Measurements from ENCODE around the gene TRIM2.
A peak's percentile ranks its signal among the peaks of the same experiment; 100 is the strongest.

TRIM2 gene

GRCh38 chr4:153223930-153224329, 19.7 kb downstream of the TRIM2 start:
- peak; percentile 50 for DNase-seq

GRCh38 chr4:153224474-153224873, 20.2 kb downstream of the TRIM2 start:
- no peak for DNase-seq

- no peak for DNase-seq
Measured at GRCh38 chr4:153227469-153228075, 23.3 kb downstream of the TRIM2 start.

GRCh38 chr4:153228512-153229140, 24.4 kb downstream of the TRIM2 start:
- no peak for DNase-seq

- DNase-seq, result no peak
Measured at GRCh38 chr4:153229545-153229944, 25.3 kb downstream of the TRIM2 start.

GRCh38 chr4:153232768-153233167, 28.5 kb downstream of the TRIM2 start:
- DNase-seq, result peak; percentile 83

- DNase-seq, result peak; percentile 62
Measured at GRCh38 chr4:153233761-153234371, 29.6 kb downstream of the TRIM2 start.

GRCh38 chr4:153234885-153235284, 30.6 kb downstream of the TRIM2 start:
- DNase-seq, result peak; percentile 37

GRCh38 chr4:153238135-153238919, 34.1 kb downstream of the TRIM2 start:
- DNase-seq, result peak; percentile 18

GRCh38 chr4:153239409-153239808, 35.2 kb downstream of the TRIM2 start:
- DNase-seq, result no peak

- no peak for DNase-seq
Measured at GRCh38 chr4:153241295-153241694, 37.1 kb downstream of the TRIM2 start.

- no peak for DNase-seq
Measured at GRCh38 chr4:153241970-153242838, 38.0 kb downstream of the TRIM2 start.

- DNase-seq, result no peak
Measured at GRCh38 chr4:153242839-153243324, 38.6 kb downstream of the TRIM2 start.

- no peak for DNase-seq
Measured at GRCh38 chr4:153243468-153243867, 39.2 kb downstream of the TRIM2 start.

GRCh38 chr4:153244969-153245368, 40.7 kb downstream of the TRIM2 start:
- no peak for DNase-seq

- no peak for DNase-seq
Measured at GRCh38 chr4:153245775-153246174, 41.5 kb downstream of the TRIM2 start.

GRCh38 chr4:153246446-153247115, 42.3 kb downstream of the TRIM2 start:
- DNase-seq, result no peak

GRCh38 chr4:153247116-153247490, 42.9 kb downstream of the TRIM2 start:
- DNase-seq, result no peak

- DNase-seq, result no peak
Measured at GRCh38 chr4:153248641-153249198, 44.5 kb downstream of the TRIM2 start.

GRCh38 chr4:153249199-153250041, 45.2 kb downstream of the TRIM2 start:
- peak; percentile 91 for DNase-seq

GRCh38 chr4:153252122-153252521, 47.9 kb downstream of the TRIM2 start:
- no peak for DNase-seq
